ENCODE data around the gene LYPLAL1.

DNA sequence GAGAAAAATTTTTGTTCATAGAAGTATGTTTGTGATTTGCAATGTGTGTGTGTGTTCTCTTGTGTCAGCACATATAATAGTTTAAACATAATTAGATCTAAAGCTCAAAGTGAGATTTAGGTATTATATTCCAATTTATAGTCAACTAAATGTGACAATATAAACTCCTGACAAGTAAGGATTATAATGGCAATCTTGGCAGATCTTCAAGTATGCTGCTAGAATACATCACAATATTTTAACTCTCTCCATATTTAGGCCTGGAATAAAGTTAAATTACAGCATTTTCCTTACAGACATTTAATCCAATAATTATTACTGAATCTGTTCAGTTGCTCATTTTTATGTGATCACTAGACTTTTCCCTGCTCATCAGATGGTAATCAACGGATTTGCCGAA lies 65.8 kb downstream of the LYPLAL1 start:
- TF ChIP-seq, protein P1, sequence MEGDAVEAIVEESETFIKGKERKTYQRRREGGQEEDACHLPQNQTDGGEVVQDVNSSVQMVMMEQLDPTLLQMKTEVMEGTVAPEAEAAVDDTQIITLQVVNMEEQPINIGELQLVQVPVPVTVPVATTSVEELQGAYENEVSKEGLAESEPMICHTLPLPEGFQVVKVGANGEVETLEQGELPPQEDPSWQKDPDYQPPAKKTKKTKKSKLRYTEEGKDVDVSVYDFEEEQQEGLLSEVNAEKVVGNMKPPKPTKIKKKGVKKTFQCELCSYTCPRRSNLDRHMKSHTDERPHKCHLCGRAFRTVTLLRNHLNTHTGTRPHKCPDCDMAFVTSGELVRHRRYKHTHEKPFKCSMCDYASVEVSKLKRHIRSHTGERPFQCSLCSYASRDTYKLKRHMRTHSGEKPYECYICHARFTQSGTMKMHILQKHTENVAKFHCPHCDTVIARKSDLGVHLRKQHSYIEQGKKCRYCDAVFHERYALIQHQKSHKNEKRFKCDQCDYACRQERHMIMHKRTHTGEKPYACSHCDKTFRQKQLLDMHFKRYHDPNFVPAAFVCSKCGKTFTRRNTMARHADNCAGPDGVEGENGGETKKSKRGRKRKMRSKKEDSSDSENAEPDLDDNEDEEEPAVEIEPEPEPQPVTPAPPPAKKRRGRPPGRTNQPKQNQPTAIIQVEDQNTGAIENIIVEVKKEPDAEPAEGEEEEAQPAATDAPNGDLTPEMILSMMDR (IDR thresholded peaks at IDR 0.05; ENCODE audit: low read depth, low read length) = no peak
- TF ChIP-seq POLR2A (IDR thresholded peaks at IDR 0.05; ENCODE audit: extremely low read depth, insufficient read length) = no peak
- TF ChIP-seq MYC (IDR thresholded peaks at IDR 0.05; ENCODE audit: low read depth, low read length) = no peak

Measured in NB4 (cell line).